ENCODE measurements around the gene DOP1A. TPM values are rescaled to one million over a fixed set of nuclear protein-coding genes. Genes with fewer than 3 reads are reported as not detected.

DOP1A gene
- total RNA-seq, 1 donor, result 18.6 TPM

GRCh38 chr6:83071023-83071422, 3.6 kb downstream of the DOP1A start:
- DNase-seq (ENCODE audit: low read depth in 2 of 3, low spot score in 2 of 3), result peak in 1 of 3 donors; percentile 57

GRCh38 chr6:83071707-83072106, 4.2 kb downstream of the DOP1A start:
- no peak for DNase-seq (ENCODE audit: low read depth in 2 of 3, low spot score in 2 of 3)

- no peak for DNase-seq (ENCODE audit: low read depth in 2 of 3, low spot score in 2 of 3)
Measured at GRCh38 chr6:83072726-83073125, 5.3 kb downstream of the DOP1A start.

- DNase-seq (ENCODE audit: low read depth in 2 of 3, low spot score in 2 of 3), result no peak
Measured at GRCh38 chr6:83073615-83074014, 6.1 kb downstream of the DOP1A start.

GRCh38 chr6:83083476-83083875, 16.0 kb downstream of the DOP1A start:
- DNase-seq (ENCODE audit: low read depth in 2 of 3, low spot score in 2 of 3), result no peak

GRCh38 chr6:83086751-83087150, 19.3 kb downstream of the DOP1A start:
- DNase-seq (ENCODE audit: low read depth in 2 of 3, low spot score in 2 of 3), result no peak

- no peak for DNase-seq (ENCODE audit: low read depth in 2 of 3, low spot score in 2 of 3)
Measured at GRCh38 chr6:83092756-83093399, 25.4 kb downstream of the DOP1A start.

GRCh38 chr6:83096791-83097190, 29.3 kb downstream of the DOP1A start:
- no peak for DNase-seq (ENCODE audit: low read depth in 2 of 3, low spot score in 2 of 3)

- DNase-seq (ENCODE audit: low read depth in 2 of 3, low spot score in 2 of 3), result no peak
Measured at GRCh38 chr6:83097204-83097603, 29.7 kb downstream of the DOP1A start.

GRCh38 chr6:83097675-83098074, 30.2 kb downstream of the DOP1A start:
- DNase-seq (ENCODE audit: low read depth in 2 of 3, low spot score in 2 of 3), result no peak

GRCh38 chr6:83098589-83098988, 31.1 kb downstream of the DOP1A start:
- no peak for DNase-seq (ENCODE audit: low read depth in 2 of 3, low spot score in 2 of 3)

- no peak for DNase-seq (ENCODE audit: low read depth in 2 of 3, low spot score in 2 of 3)
Measured at GRCh38 chr6:83108378-83108777, 40.9 kb downstream of the DOP1A start.

- DNase-seq (ENCODE audit: low read depth in 2 of 3, low spot score in 2 of 3), result no peak
Measured at GRCh38 chr6:83113258-83113657, 45.8 kb downstream of the DOP1A start.

- DNase-seq (ENCODE audit: low read depth in 2 of 3, low spot score in 2 of 3), result no peak
Measured at GRCh38 chr6:83114164-83114563, 46.7 kb downstream of the DOP1A start.

- DNase-seq (ENCODE audit: low read depth in 2 of 3, low spot score in 2 of 3), result no peak
Measured at GRCh38 chr6:83117802-83118201, 50.3 kb downstream of the DOP1A start.

GRCh38 chr6:83119742-83120300, 52.4 kb downstream of the DOP1A start:
- DNase-seq (ENCODE audit: low read depth in 2 of 3, low spot score in 2 of 3), result no peak

GRCh38 chr6:83124553-83124952, 57.1 kb downstream of the DOP1A start:
- DNase-seq (ENCODE audit: low read depth in 2 of 3, low spot score in 2 of 3), result no peak

- no peak for DNase-seq (ENCODE audit: low read depth in 2 of 3, low spot score in 2 of 3)
Measured at GRCh38 chr6:83125425-83125824, 58.0 kb downstream of the DOP1A start.

- no peak for DNase-seq (ENCODE audit: low read depth in 2 of 3, low spot score in 2 of 3)
Measured at GRCh38 chr6:83126223-83126622, 58.8 kb downstream of the DOP1A start.

- DNase-seq (ENCODE audit: low read depth in 2 of 3, low spot score in 2 of 3), result no peak
Measured at GRCh38 chr6:83126807-83127206, 59.3 kb downstream of the DOP1A start.

GRCh38 chr6:83127258-83127657, 59.8 kb downstream of the DOP1A start:
- DNase-seq (ENCODE audit: low read depth in 2 of 3, low spot score in 2 of 3), result no peak

- no peak for DNase-seq (ENCODE audit: low read depth in 2 of 3, low spot score in 2 of 3)
Measured at GRCh38 chr6:83127976-83128375, 60.5 kb downstream of the DOP1A start.

- no peak for DNase-seq (ENCODE audit: low read depth in 2 of 3, low spot score in 2 of 3)
Measured at GRCh38 chr6:83132121-83132520, 64.7 kb downstream of the DOP1A start.

Data from hematopoietic multipotent progenitor cell (in vitro differentiated cells).